GM20000 (cell line): ENCODE data around the gene RTF1.
"Not testable (repeated sequence)": the region's sequence is repeated elsewhere in the genome, so short reads cannot be mapped to it uniquely, and the experiment has no call there.

Experiments
- DNase-seq: peaks from one replicate; pipeline ENCODE4 v3.0.0; 2012; ENCODE audit warnings: low spot score
- CTCF ChIP-seq: IDR thresholded peaks from 2 replicates; pipeline ENCODE4 v1.5.1; 2012; ENCODE audit warnings: mild to moderate bottlenecking, control low read depth; ENCODE audit errors: extremely low read depth, missing control alignments

Gene RTF1

GRCh38 chr15:41416742-41417417 lies at the start of gene RTF1:
RTF1 (plus strand) TSS chr15:41417095; CDS start chr15:41417116, 21 bp downstream.
- DNase-seq: peak; percentile 98
- TF ChIP-seq CTCF: no peak

- no peak for DNase-seq
- no peak for TF ChIP-seq CTCF
Measured at GRCh38 chr15:41367418-41367817, 49.5 kb upstream of the RTF1 start.

GRCh38 chr15:41377978-41378377 lies 38.9 kb upstream of the RTF1 start:
- DNase-seq: no peak
- no peak for TF ChIP-seq CTCF

GRCh38 chr15:41383974-41384749 lies 32.7 kb upstream of the RTF1 start:
- DNase-seq: not testable (repeated sequence)

GRCh38 chr15:41387646-41388045 lies 29.2 kb upstream of the RTF1 start:
- TF ChIP-seq CTCF: no peak
- DNase-seq: no peak

- TF ChIP-seq CTCF: no peak
- no peak for DNase-seq
Measured at GRCh38 chr15:41392659-41393058, 24.2 kb upstream of the RTF1 start.

- DNase-seq: no peak
- TF ChIP-seq CTCF: no peak
Measured at GRCh38 chr15:41394924-41395323, 22.0 kb upstream of the RTF1 start.
